ENCODE results near the gene VPS51. TPM values are rescaled to one million over a fixed set of nuclear protein-coding genes. Genes with fewer than 3 reads are reported as not detected.

VPS51 gene
- total and polyA plus RNA-seq, 2 donors from 2014 or later = 98.3 to 110 TPM

DNA sequence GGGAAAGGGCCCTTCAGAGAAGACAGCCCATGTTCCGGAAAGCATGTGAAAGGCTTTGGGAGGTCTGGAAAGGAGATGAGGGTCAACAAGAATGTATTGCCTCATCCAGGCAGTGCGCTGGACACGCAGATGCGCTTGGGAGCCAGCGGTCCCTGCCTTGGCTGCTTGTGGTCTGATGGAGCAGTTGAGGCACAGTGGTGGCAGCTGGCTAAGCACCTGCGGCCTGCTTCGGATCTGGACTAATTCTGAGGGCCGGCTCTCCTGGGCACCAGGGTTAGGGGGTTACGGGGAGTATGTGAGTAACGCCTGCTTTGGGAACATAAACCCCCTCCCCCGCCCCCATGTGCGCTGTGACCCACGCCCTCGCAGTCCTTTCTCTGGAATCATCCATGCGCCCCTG, 11.1 kb downstream of the VPS51 start:
- Histone ChIP-seq H3K36me3 (ENCODE audit: control insufficient read depth in 2 of 3, insufficient read depth in 3 of 3, low read length in 3 of 3) (peaks cover 0 to 4% (median 0%) of the 10 kb centered on the region in 3 donors), H3K27ac (ENCODE audit: low read depth in 2 of 2, low read length in 2 of 2) (no peak overlapping the region), H3K9ac (ENCODE audit: low read length in 3 of 3) (no peak overlapping the region), H3K9me3 (ENCODE audit: control insufficient read depth in 2 of 3, insufficient read depth in 1 of 3, low read length in 3 of 3) (no peaks in the 10 kb centered on the region), H3K27me3 (ENCODE audit: control insufficient read depth, insufficient read depth, low read length) (no peaks in the 10 kb centered on the region), H3K4me3 (ENCODE audit: low read length in 3 of 3) (no peak overlapping the region), H3K4me1 (ENCODE audit: control insufficient read depth in 2 of 3, insufficient read depth in 2 of 3, low read depth in 1 of 3, low read length in 3 of 3) (peaks cover 0 to 10% (median 4%) of the 10 kb centered on the region in 3 donors)
- FAIRE-seq (no peak), DNase-seq (peak in 1 of 5 donors; percentile 66)
- intact Hi-C loops (cut with DNase I) = no loop called here
- TF ChIP-seq, protein P1, sequence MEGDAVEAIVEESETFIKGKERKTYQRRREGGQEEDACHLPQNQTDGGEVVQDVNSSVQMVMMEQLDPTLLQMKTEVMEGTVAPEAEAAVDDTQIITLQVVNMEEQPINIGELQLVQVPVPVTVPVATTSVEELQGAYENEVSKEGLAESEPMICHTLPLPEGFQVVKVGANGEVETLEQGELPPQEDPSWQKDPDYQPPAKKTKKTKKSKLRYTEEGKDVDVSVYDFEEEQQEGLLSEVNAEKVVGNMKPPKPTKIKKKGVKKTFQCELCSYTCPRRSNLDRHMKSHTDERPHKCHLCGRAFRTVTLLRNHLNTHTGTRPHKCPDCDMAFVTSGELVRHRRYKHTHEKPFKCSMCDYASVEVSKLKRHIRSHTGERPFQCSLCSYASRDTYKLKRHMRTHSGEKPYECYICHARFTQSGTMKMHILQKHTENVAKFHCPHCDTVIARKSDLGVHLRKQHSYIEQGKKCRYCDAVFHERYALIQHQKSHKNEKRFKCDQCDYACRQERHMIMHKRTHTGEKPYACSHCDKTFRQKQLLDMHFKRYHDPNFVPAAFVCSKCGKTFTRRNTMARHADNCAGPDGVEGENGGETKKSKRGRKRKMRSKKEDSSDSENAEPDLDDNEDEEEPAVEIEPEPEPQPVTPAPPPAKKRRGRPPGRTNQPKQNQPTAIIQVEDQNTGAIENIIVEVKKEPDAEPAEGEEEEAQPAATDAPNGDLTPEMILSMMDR (IDR thresholded peaks at IDR 0.05; ENCODE audit: borderline replicate concordance, extremely low read depth, insufficient read depth) = no peak

DNA sequence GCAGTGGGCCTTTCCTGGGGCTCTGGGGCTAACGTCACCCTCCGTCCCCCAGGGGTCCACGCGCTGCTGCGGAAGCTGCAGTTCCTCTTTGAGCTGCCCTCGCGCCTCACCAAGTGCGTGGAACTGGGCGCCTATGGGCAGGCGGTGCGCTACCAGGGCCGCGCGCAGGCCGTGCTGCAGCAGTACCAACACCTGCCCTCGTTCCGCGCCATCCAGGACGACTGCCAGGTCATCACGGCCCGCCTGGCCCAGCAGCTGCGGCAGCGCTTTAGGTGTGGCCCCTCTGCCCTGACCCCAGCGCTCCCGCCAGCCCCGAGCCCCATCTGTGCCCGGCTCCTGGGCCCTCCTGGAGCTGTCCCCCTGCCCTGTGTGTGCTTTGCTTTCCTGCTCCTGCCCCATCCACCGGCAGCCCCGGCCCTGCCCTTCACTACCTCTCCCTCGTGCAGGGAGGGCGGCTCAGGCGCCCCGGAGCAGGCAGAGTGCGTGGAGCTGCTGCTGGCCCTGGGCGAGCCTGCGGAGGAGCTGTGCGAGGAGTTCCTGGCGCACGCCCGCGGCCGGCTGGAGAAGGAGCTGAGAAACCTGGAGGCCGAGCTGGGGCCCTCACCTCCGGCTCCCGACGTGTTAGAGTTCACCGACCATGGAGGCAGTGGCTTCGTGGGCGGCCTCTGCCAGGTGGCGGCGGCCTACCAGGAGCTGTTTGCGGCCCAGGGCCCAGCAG, 11.9 kb downstream of the VPS51 start:
- FAIRE-seq = no peak
- Histone ChIP-seq H3K9ac (ENCODE audit: low read length in 3 of 3) (no peak overlapping the region), H3K9me3 (ENCODE audit: control insufficient read depth in 2 of 3, insufficient read depth in 1 of 3, low read length in 3 of 3) (no peaks in the 10 kb centered on the region), H3K4me3 (ENCODE audit: low read length in 3 of 3) (no peak overlapping the region), H3K4me1 (ENCODE audit: control insufficient read depth in 2 of 3, insufficient read depth in 2 of 3, low read depth in 1 of 3, low read length in 3 of 3) (peaks cover 0 to 15% (median 4%) of the 10 kb centered on the region in 3 donors), H3K36me3 (ENCODE audit: control insufficient read depth in 2 of 3, insufficient read depth in 3 of 3, low read length in 3 of 3) (peaks cover 0 to 4% (median 0%) of the 10 kb centered on the region in 3 donors), H3K27ac (ENCODE audit: low read depth in 2 of 2, low read length in 2 of 2) (no peak overlapping the region), H3K27me3 (ENCODE audit: control insufficient read depth, insufficient read depth, low read length) (no peaks in the 10 kb centered on the region)
- intact Hi-C loops (cut with DNase I) = no loop called here
- TF ChIP-seq, protein P1 (IDR thresholded peaks at IDR 0.05; ENCODE audit: borderline replicate concordance, extremely low read depth, insufficient read depth) = no peak
- DNase-seq = peak in 1 of 5 donors; percentile 76

GRCh38 chr11:65108469-65109123, 12.6 kb downstream of the VPS51 start:
- FAIRE-seq (no peak), DNase-seq (peak in 1 of 5 donors; percentile 53)
- no peak overlapping the region for H3K9ac ChIP-seq (ENCODE audit: low read length in 3 of 3)
- H3K27ac ChIP-seq (ENCODE audit: low read depth in 2 of 2, low read length in 2 of 2) = no peak overlapping the region
- no peak overlapping the region for H3K4me3 ChIP-seq (ENCODE audit: low read length in 3 of 3)
- peaks cover 0 to 20% (median 4%) of the 10 kb centered on the region in 3 donors for H3K4me1 ChIP-seq (ENCODE audit: control insufficient read depth in 2 of 3, insufficient read depth in 2 of 3, low read depth in 1 of 3, low read length in 3 of 3)
- TF ChIP-seq, protein P1 (IDR thresholded peaks at IDR 0.05; ENCODE audit: borderline replicate concordance, extremely low read depth, insufficient read depth) = no peak
- H3K36me3 ChIP-seq (ENCODE audit: control insufficient read depth in 2 of 3, insufficient read depth in 3 of 3, low read length in 3 of 3) = peaks cover 0 to 4% (median 0%) of the 10 kb centered on the region in 3 donors
- H3K9me3 ChIP-seq (ENCODE audit: control insufficient read depth in 2 of 3, insufficient read depth in 1 of 3, low read length in 3 of 3) = no peaks in the 10 kb centered on the region
- H3K27me3 ChIP-seq (ENCODE audit: control insufficient read depth, insufficient read depth, low read length) = no peaks in the 10 kb centered on the region
- intact Hi-C loops (cut with DNase I) = no loop called here
